Measurements from ENCODE around the gene RDH14. TPM values are rescaled to one million over a fixed set of nuclear protein-coding genes. Genes with fewer than 3 reads are reported as not detected.

Gene RDH14
- total and polyA plus RNA-seq, 10 of the 15 experiments (the other 5 are each of a cell fraction or from before 2014, with no cell fraction given): 15.5 to 33.4 (median 22.8) TPM

GRCh38 chr2:18518116-18519111 is 42.0 kb downstream of the RDH14 start:
- Histone ChIP-seq H3K4me1 (ENCODE audit: control insufficient read depth, insufficient read depth, low read length) (no peaks in the 10 kb centered on the region), H3K4me3 (no peak overlapping the region), H3K27ac (ENCODE audit: control insufficient read depth, insufficient read depth) (no peak overlapping the region), H3K9me3 (replicated peaks; ENCODE audit: control insufficient read depth, insufficient read depth, low read length) (no peaks in the 10 kb centered on the region), H3K27me3 (replicated peaks in 1 of 2; ENCODE audit: control insufficient read depth in 2 of 2, insufficient read depth in 2 of 2, low read length in 1 of 2) (peaks cover 0 to under 1% of the 10 kb centered on the region in 2 experiments; a peak in 2 of 4 replicates), H3K9ac (ENCODE audit: control insufficient read depth, insufficient read depth, low read length) (no peak overlapping the region), H3K79me2 (ENCODE audit: control insufficient read depth, insufficient read depth, low read length) (no peaks in the 10 kb centered on the region), H3K36me3 (ENCODE audit: control insufficient read depth in 2 of 2, insufficient read depth in 2 of 2, low read length in 1 of 2) (no peaks in the 10 kb centered on the region), H3K4me2 (ENCODE audit: control insufficient read depth, insufficient read depth) (no peak overlapping the region), H2AFZ (ENCODE audit: control insufficient read depth, low read depth, low read length) (no peak overlapping the region), H4K20me1 (ENCODE audit: control insufficient read depth, insufficient read depth) (no peaks in the 10 kb centered on the region; the same call in 1 of the 2 replicates)
- DNase-seq (ENCODE audit: low read depth, low spot score) (no peak), ATAC-seq (no peak), FAIRE-seq (no peak)
- in situ Hi-C loops (cut with MboI): no loop called here
- ChIA-PET POLR2A (no interaction called here), RAD21 (ENCODE audit: unreplicated experiment) (no interaction called here), SMC1A (ENCODE audit: uncharacterized antibody, unreplicated experiment) (interaction anchor here (0.7 to 1.3 kb wide), 2 partner anchors 529 to 854 kb away, joined by 3 read pairs; no protein-coding TSS in a partner anchor), CTCF (interaction anchor here (0.6 to 1.6 kb wide), 7 partner anchors 20 to 1343 kb away, joined by 3 to 5 read pairs (median 3); no protein-coding TSS in a partner anchor)
- BruUV-seq (replicated peaks): no TSS peak
- WGBS (ENCODE audit: insufficient coverage, insufficient replicate concordance, low lambda C conversion rate, missing lambda C conversion rate): 37% methylated on average over 11 of the region's 11 CpGs
- no peak for TF ChIP-seq ZNF384 (IDR thresholded peaks at IDR 0.05; ENCODE audit: borderline replicate concordance, low read depth, low read length)
- no peak for TF ChIP-seq USF2 (IDR thresholded peaks at IDR 0.05; ENCODE audit: borderline replicate concordance, low read depth, low read length)
- TF ChIP-seq ZSCAN29 (IDR thresholded peaks at IDR 0.05): no peak
- no peak for TF ChIP-seq ETV6 (conservative IDR thresholded peaks at IDR 0.05 in 1 of 2, IDR thresholded peaks at IDR 0.05 in 1 of 2; ENCODE audit: borderline replicate concordance in 1 of 2, low read depth in 1 of 2)
- no peak for TF ChIP-seq RAD21 (IDR thresholded peaks at IDR 0.05; ENCODE audit: insufficient read depth, low read depth, low read length)
- no peak for TF ChIP-seq TCF3 (IDR thresholded peaks at IDR 0.05; ENCODE audit: borderline replicate concordance, insufficient read depth, low read depth, low read length)
- no peak for TF ChIP-seq SUPT20H (IDR thresholded peaks at IDR 0.05; ENCODE audit: borderline replicate concordance, control insufficient read depth, low read depth, low read length)
- TF ChIP-seq HCFC1 (IDR thresholded peaks at IDR 0.05; ENCODE audit: low read length): no peak
- intact Hi-C loops (cut with micrococcal nuclease; ENCODE audit: unreplicated experiment): no loop called here
